ENCODE data around the gene ADORA2B. TPM values are rescaled to one million over a fixed set of nuclear protein-coding genes. Genes with fewer than 3 reads are reported as not detected.

ADORA2B gene
- polyA plus RNA-seq, 4 donors = 3.0 to 6.0 TPM; not detected in 2

DNA sequence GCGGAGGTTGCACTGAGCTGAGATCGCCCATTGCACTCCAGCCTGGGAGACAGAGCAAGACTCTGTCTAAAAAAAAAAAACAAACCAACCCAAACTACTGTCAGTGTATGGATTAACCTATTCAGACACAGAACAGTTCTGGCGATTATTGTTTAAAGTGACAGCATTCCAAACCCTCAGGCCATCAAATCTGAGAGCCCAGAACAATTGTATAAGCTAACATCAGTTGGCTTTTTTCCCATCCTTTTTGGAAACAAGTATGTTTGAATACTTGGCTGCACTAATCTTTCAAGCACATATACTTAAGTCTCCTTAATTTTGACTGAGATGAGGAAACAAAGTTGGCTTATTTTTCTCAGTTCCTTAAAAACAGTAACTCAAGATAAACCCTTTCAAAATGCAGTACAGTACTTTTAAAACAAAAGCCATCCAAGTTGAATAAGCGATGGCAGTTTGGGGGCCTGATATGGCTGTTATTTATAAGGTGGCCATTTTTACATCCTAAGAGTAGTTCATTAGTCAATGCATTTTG lies 53.2 kb downstream of the ADORA2B start:
- Histone ChIP-seq H3K4me1 (ENCODE audit: control insufficient read depth in 3 of 3, insufficient read depth in 2 of 3, low read depth in 1 of 3, low read length in 2 of 3) (peaks cover 0 to 15% (median 14%) of the 10 kb centered on the region in 3 donors), H3K27ac (ENCODE audit: low read depth in 1 of 3, low read length in 2 of 3) (no peak overlapping the region), H3K27me3 (ENCODE audit: control insufficient read depth in 3 of 3, insufficient read depth in 3 of 3, low read length in 3 of 3) (no peaks in the 10 kb centered on the region), H3K36me3 (ENCODE audit: control insufficient read depth in 3 of 3, insufficient read depth in 2 of 3, low read depth in 1 of 3, low read length in 3 of 3) (peaks cover 0 to 31% (median 6%) of the 10 kb centered on the region in 3 donors), H3K4me3 (ENCODE audit: low read depth in 1 of 3, low read length in 3 of 3) (no peak overlapping the region), H3K9me3 (ENCODE audit: control insufficient read depth in 2 of 2, insufficient read depth in 1 of 2, low read depth in 1 of 2, low read length in 1 of 2) (peaks cover 0 to 11% of the 10 kb centered on the region in 2 donors)
- 79 to 85% (median 83%) methylated on average over 4 of the region's 4 CpGs for WGBS, 3 donors
- DNase-seq = no peak
- FAIRE-seq = no peak

DNA sequence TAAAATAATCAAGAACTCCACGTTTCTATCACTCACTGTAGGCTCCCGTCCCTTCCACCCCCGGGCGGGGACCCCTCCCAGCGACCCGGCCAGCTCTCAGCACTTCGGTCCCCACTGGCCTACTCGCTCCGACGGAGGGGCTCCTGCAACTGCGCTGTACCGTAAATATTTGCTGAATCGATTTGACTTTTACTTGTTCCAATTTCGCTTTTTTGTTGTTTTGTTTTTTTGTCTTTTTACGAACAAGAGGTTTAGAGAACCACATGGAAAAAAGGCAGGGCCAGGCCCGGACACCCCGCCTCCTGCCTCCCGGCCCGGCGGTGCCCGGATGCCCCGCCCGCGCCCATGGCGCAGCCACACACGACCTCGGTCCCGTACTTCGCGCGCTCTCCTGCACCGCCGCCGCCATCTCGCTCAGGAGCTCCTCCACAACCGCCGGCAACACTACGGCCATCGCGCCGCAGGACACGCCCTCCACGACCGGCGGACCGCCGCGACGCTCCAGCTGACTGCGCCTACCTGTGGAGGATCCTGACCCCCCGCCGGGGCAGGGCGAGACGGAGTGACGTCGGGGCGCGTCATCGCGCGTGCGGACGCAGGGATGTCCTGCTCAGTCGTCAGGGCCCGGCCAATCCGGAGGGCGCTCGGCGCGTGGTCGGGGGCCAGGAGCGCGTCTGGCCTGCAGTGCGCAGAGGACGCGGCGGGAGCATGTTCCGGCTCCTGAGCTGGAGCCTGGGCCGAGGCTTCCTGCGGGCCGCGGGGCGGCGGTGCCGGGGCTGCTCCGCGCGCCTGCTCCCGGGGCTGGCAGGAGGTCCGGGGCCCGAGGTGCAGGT lies 54.4 kb downstream of the ADORA2B start, which contains the start of the genes TTC19 and ZSWIM7:
Gene TTC19, plus strand, starts transcription at position 684 of the 833 bp plus-strand sequence. Its CDS starts 25 bp downstream, at position 709.
Gene ZSWIM7, minus strand, starts transcription at position 564 of the 833 bp plus-strand sequence. Its CDS starts 110 bp downstream, at position 454.
- H3K36me3 ChIP-seq (ENCODE audit: control insufficient read depth in 3 of 3, insufficient read depth in 2 of 3, low read depth in 1 of 3, low read length in 3 of 3) = peaks cover 3 to 32% (median 13%) of the 10 kb centered on the region in 3 donors
- WGBS, 3 donors = 0 to 1% (median 0%) methylated on average over 71 to 91 of the region's 91 CpGs
- FAIRE-seq (no peak), DNase-seq (peak; percentile 97 to 100)
- H3K4me3 ChIP-seq (ENCODE audit: low read depth in 1 of 3, low read length in 3 of 3) = peak within 1 kb of the TSS; percentile 78 to 87 (median 80)
- H3K27ac ChIP-seq (ENCODE audit: low read depth in 1 of 3, low read length in 2 of 3) = peak within 1 kb of the TSS; percentile 97 to 99 (median 98)
- peaks cover 0 to 15% (median 14%) of the 10 kb centered on the region in 3 donors for H3K4me1 ChIP-seq (ENCODE audit: control insufficient read depth in 3 of 3, insufficient read depth in 2 of 3, low read depth in 1 of 3, low read length in 2 of 3)
- no peaks in the 10 kb centered on the region for H3K27me3 ChIP-seq (ENCODE audit: control insufficient read depth in 3 of 3, insufficient read depth in 3 of 3, low read length in 3 of 3)
- peaks cover 0 to 11% of the 10 kb centered on the region in 2 donors for H3K9me3 ChIP-seq (ENCODE audit: control insufficient read depth in 2 of 2, insufficient read depth in 1 of 2, low read depth in 1 of 2, low read length in 1 of 2)

DNA sequence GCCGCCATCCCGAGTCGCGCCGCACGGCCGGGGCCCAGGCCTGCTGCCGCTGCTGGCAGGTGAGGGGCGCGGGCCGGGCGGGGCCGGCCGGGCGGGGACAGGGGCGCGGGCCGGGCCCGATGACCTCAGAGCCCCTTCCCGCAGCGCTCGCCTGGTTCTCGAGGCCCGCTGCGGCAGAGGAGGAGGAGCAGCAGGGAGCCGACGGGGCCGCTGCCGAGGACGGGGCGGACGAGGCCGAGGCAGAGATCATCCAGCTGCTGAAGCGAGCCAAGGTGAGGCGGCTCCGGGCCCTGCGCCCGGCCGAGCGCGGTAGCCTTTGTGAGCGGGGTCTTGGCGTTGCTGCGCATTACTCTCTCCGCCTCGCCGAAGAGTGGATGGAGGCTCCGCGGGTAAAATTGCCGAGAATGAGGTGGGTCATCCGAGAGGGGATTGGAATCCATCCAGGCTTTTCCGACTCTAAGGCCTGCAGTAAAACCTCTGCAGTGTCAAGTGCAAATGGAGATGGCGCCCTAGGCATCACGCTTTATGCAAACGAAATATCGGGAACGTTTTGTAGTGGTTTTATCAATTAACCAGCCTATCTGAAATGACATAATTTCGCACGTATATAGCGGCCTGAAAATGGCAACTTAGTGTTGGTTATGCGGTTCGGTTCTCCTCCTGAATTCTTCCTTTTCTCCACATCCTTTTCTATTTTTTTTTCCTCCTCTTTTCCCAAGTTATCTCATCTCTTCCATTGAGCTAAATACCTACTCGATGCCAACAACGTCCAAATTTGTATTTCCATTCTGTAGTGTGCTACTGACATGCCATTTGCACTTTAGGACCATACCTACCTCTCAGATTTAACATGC lies 55.3 kb downstream of the ADORA2B start:
- peaks cover 8 to 38% (median 17%) of the 10 kb centered on the region in 3 donors for H3K36me3 ChIP-seq (ENCODE audit: control insufficient read depth in 3 of 3, insufficient read depth in 2 of 3, low read depth in 1 of 3, low read length in 3 of 3)
- peaks cover 0 to 15% (median 14%) of the 10 kb centered on the region in 3 donors for H3K4me1 ChIP-seq (ENCODE audit: control insufficient read depth in 3 of 3, insufficient read depth in 2 of 3, low read depth in 1 of 3, low read length in 2 of 3)
- H3K4me3 ChIP-seq (ENCODE audit: low read depth in 1 of 3, low read length in 3 of 3) = peak overlapping the region; percentile 78 to 87 (median 80)
- no peaks in the 10 kb centered on the region for H3K27me3 ChIP-seq (ENCODE audit: control insufficient read depth in 3 of 3, insufficient read depth in 3 of 3, low read length in 3 of 3)
- H3K27ac ChIP-seq (ENCODE audit: low read depth in 1 of 3, low read length in 2 of 3) = peak overlapping the region; percentile 97 to 99 (median 98)
- no peak for FAIRE-seq
- peak in 1 of 2 donors; percentile 36 for DNase-seq
- H3K9me3 ChIP-seq (ENCODE audit: control insufficient read depth in 2 of 2, insufficient read depth in 1 of 2, low read depth in 1 of 2, low read length in 1 of 2) = peaks cover 0 to 11% of the 10 kb centered on the region in 2 donors
- WGBS, 3 donors = 0 to 1% (median 1%) methylated on average over 50 to 64 of the region's 64 CpGs

DNA sequence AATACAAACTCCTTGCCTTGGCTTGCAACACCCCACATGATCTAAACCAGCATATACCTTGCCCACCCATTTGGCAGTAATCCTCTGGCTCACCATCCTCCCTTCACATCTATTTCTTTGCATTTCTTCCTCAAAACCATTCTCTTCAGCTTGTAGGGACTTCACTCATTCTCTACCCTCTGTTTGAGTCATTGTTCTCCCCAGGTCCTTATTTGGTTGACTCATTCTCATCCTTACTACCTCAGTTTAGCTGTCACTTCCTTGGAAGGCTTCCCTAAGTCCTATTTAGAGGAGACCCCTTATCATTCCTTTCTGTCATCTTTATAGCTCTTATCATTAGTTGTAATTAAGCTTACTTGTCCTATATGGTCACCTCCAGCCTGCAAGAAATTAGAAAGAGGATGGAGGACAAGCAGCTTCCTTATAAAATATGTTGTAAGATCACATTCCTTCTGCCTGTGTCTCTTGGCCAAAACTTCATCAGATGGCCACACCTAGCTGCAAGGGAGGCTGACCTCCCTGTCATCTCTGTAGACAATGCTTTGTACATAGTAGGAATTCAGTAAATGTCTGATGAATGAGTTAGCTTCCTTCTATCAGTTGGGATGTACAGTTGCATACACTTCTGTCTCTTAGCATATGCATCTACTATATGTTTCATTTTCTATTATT lies 56.4 kb downstream of the ADORA2B start:
- H3K4me3 ChIP-seq (ENCODE audit: low read depth in 1 of 3, low read length in 3 of 3) = peak overlapping the region in 2 of 3 donors; percentile 19 to 78
- no peaks in the 10 kb centered on the region for H3K27me3 ChIP-seq (ENCODE audit: control insufficient read depth in 3 of 3, insufficient read depth in 3 of 3, low read length in 3 of 3)
- H3K36me3 ChIP-seq (ENCODE audit: control insufficient read depth in 3 of 3, insufficient read depth in 2 of 3, low read depth in 1 of 3, low read length in 3 of 3) = peaks cover 10 to 41% (median 25%) of the 10 kb centered on the region in 3 donors
- H3K9me3 ChIP-seq (ENCODE audit: control insufficient read depth in 2 of 2, insufficient read depth in 1 of 2, low read depth in 1 of 2, low read length in 1 of 2) = peaks cover 0 to 11% of the 10 kb centered on the region in 2 donors
- peaks cover 0 to 15% (median 14%) of the 10 kb centered on the region in 3 donors for H3K4me1 ChIP-seq (ENCODE audit: control insufficient read depth in 3 of 3, insufficient read depth in 2 of 3, low read depth in 1 of 3, low read length in 2 of 3)
- DNase-seq (no peak), FAIRE-seq (no peak)
- peak overlapping the region in 1 of 3 donors; percentile 37 for H3K27ac ChIP-seq (ENCODE audit: low read depth in 1 of 3, low read length in 2 of 3)

DNA sequence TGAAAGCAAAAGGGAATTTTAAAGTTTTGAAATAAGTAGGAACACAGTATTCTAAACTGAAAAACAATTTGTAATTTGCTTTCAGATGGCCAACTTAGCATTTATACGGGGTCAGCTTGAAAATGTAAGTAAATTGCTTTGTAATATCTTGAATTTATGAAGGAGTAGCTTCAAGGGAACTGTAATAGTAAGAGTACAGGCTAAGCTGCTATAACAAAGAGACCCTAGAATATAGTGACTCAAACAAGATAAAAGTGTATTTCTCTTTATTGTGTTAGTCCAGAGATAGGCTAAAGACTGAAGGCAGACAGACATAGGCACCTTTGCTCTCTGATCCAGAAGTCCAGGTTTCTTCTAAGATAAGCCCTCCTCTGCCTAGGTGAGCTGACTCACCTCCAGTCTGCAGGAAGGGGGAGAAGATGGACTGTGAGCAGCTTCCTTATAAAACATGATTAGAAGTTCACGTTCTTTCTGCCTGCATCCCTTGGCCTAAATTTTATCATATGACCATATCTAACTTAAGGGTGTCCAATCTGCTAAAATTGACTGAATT lies 57.9 kb downstream of the ADORA2B start:
- Histone ChIP-seq H3K9me3 (ENCODE audit: control insufficient read depth in 2 of 2, insufficient read depth in 1 of 2, low read depth in 1 of 2, low read length in 1 of 2) (peaks cover 0 to 11% of the 10 kb centered on the region in 2 donors), H3K27ac (ENCODE audit: low read depth in 1 of 3, low read length in 2 of 3) (no peak overlapping the region), H3K4me1 (ENCODE audit: control insufficient read depth in 3 of 3, insufficient read depth in 2 of 3, low read depth in 1 of 3, low read length in 2 of 3) (peaks cover 0 to 15% (median 14%) of the 10 kb centered on the region in 3 donors), H3K36me3 (ENCODE audit: control insufficient read depth in 3 of 3, insufficient read depth in 2 of 3, low read depth in 1 of 3, low read length in 3 of 3) (peaks cover 14 to 33% (median 28%) of the 10 kb centered on the region in 3 donors), H3K4me3 (ENCODE audit: low read depth in 1 of 3, low read length in 3 of 3) (no peak overlapping the region), H3K27me3 (ENCODE audit: control insufficient read depth in 3 of 3, insufficient read depth in 3 of 3, low read length in 3 of 3) (no peaks in the 10 kb centered on the region)
- no peak for FAIRE-seq
- WGBS, 3 donors = 48 to 78% (median 63%) methylated on average over 2 of the region's 2 CpGs
- peak; percentile 72 to 94 for DNase-seq

DNA sequence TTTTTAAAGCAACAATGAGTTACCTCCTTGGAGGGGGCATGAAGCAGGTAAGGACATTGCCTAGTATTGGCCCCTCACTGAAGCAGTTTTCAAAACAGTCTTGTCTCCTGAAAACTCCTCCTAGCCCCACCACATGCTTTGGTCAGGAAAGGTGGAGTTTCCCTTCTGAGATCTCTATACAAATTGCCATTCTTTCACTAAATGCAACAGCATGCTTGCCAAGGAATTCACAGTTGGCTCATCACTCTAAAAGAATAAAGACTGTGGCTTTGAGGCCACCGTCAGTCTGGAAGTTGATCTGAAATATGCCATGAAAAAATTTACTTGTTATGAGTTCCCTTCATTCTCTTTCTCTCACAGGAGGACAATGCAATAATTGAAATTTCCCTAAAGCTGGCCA lies 58.9 kb downstream of the ADORA2B start:
- DNase-seq = no peak
- Histone ChIP-seq H3K36me3 (ENCODE audit: control insufficient read depth in 3 of 3, insufficient read depth in 2 of 3, low read depth in 1 of 3, low read length in 3 of 3) (peaks cover 16 to 37% (median 37%) of the 10 kb centered on the region in 3 donors), H3K27me3 (ENCODE audit: control insufficient read depth in 3 of 3, insufficient read depth in 3 of 3, low read length in 3 of 3) (no peaks in the 10 kb centered on the region), H3K4me1 (ENCODE audit: control insufficient read depth in 3 of 3, insufficient read depth in 2 of 3, low read depth in 1 of 3, low read length in 2 of 3) (peaks cover 0 to 14% (median 11%) of the 10 kb centered on the region in 3 donors), H3K27ac (ENCODE audit: low read depth in 1 of 3, low read length in 2 of 3) (no peak overlapping the region), H3K9me3 (ENCODE audit: control insufficient read depth in 2 of 2, insufficient read depth in 1 of 2, low read depth in 1 of 2, low read length in 1 of 2) (peaks cover 0 to 11% of the 10 kb centered on the region in 2 donors), H3K4me3 (ENCODE audit: low read depth in 1 of 3, low read length in 3 of 3) (no peak overlapping the region)
- FAIRE-seq = no peak
- WGBS, 3 donors = 91 to 97% (median 94%) methylated on average over 1 of the region's 1 CpG

DNA sequence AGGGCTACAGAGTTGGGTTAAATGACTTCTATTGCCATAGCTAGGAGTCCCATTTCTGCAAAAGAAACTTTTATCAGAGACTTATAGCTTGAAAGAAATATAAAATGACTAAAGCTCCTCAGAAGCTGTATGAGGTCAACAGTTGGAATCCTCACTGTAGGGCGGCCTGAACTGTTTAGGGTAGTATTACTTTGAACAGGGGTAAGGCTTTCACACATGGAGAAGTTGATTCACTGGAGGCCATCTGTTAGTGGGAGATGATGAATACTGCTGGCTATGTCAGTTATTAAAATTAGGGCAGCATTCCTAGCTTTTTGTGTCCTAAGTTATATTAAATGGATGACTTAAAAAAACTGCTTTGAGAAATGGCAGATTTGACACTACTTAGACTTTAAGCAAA lies 60.7 kb downstream of the ADORA2B start:
- Histone ChIP-seq H3K4me1 (ENCODE audit: control insufficient read depth in 3 of 3, insufficient read depth in 2 of 3, low read depth in 1 of 3, low read length in 2 of 3) (peaks cover 0 to 10% (median 9%) of the 10 kb centered on the region in 3 donors), H3K9me3 (ENCODE audit: control insufficient read depth in 2 of 2, insufficient read depth in 1 of 2, low read depth in 1 of 2, low read length in 1 of 2) (peaks cover 0 to 11% of the 10 kb centered on the region in 2 donors), H3K27ac (ENCODE audit: low read depth in 1 of 3, low read length in 2 of 3) (no peak overlapping the region), H3K4me3 (ENCODE audit: low read depth in 1 of 3, low read length in 3 of 3) (no peak overlapping the region), H3K27me3 (ENCODE audit: control insufficient read depth in 3 of 3, insufficient read depth in 3 of 3, low read length in 3 of 3) (no peaks in the 10 kb centered on the region), H3K36me3 (ENCODE audit: control insufficient read depth in 3 of 3, insufficient read depth in 2 of 3, low read depth in 1 of 3, low read length in 3 of 3) (peaks cover 16 to 38% (median 37%) of the 10 kb centered on the region in 3 donors)
- DNase-seq (no peak), FAIRE-seq (no peak)
- WGBS, 3 donors = 97 to 100% (median 98%) methylated on average over 1 of the region's 1 CpG

Data from small intestine (tissue), 7 donors.